Erythroblast (primary cell): Measurements from ENCODE around the gene DISC1.

Experiments used
- GATA1 ChIP-seq: IDR thresholded peaks from 2 replicates; pipeline ENCODE4 v1.6.1; 2011; ENCODE audit warnings: low read depth, mild to moderate bottlenecking, control low read depth, low read length, moderate library complexity
- POLR2A ChIP-seq: IDR thresholded peaks from 2 replicates; pipeline ENCODE4 v1.6.1; 2011; ENCODE audit warnings: mild to moderate bottlenecking, low read length

DNA sequence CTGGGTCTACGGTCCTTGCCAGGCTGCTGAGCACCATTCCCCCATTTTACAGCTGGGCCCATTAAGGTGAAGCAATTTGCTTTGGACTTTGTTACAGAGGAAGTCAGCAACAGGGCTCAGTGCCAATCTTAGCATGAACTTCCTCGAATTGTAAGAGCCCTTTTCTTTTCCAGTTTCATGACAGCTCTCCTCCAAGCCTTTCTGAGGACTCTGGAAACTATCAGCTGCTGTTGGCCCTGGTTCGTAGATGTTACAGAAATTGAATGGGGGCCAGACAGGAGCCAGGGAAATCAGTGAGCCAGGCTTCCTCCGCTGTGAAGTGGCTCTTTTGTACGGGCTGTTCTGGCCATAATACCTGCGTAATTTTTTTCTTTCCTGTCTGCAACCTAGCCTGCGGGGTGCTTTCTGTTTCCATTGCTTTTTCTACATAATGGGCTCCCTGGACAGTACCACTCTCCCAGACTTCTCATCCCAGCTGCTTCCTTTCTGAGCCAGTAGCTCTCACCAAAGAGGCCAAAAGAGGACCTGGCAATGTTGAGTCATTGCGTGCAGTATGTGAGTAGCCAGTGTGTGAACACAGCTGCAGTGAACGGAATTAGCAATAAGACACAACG, 386.3 kb downstream of the DISC1 start:
- TF ChIP-seq POLR2A (no peak), GATA1 (no peak)
